Testis (tissue), 3 donors: ENCODE results near the gene SLC28A3. TPM values are rescaled to one million over a fixed set of nuclear protein-coding genes. Genes with fewer than 3 reads are reported as not detected.

ENCODE experiments used
- DNase-seq: peaks from one replicate; pipeline ENCODE4 v3.0.0-alpha.2; 2019
- H3K27ac ChIP-seq, 2 donors: fragments of 200-600 bp; sonication (generic); one replicate each; pipeline ENCODE4 v1.5.1; 2019
- H3K27me3 ChIP-seq: fragments of 200-600 bp; sonication (generic); one replicate; pipeline ENCODE4 v1.5.1; 2019
- H3K36me3 ChIP-seq: fragments of 200-600 bp; sonication (generic); one replicate; pipeline ENCODE4 v1.5.1; 2017; ENCODE audit warnings: low read depth; ENCODE audit errors: missing control alignments
- H3K4me1 ChIP-seq: fragments of 200-600 bp; sonication (generic); one replicate; pipeline ENCODE4 v1.5.1; 2019
- H3K4me3 ChIP-seq, 2 donors: fragments of 200-600 bp; sonication (generic); one replicate each; pipeline ENCODE4 v1.5.1; 2017 to 2019
- H3K9me3 ChIP-seq: fragments of 200-600 bp; sonication (generic); one replicate; pipeline ENCODE4 v1.5.1; 2017
- CTCF ChIP-seq, 3 experiments: fragments of 450-650 bp in 2 of 3; fragments of 200-600 bp in 1 of 3; sonication (generic) in 1 of 3; IDR thresholded peaks; one replicate each; pipeline ENCODE4 v1.5.1; 2016 to 2019; ENCODE audit warnings: antibody characterized with exemption in 3 of 3, mild to moderate bottlenecking in 2 of 3, moderate library complexity in 1 of 3
- POLR2A ChIP-seq: fragments of 450-650 bp; IDR thresholded peaks from one replicate; pipeline ENCODE4 v1.6.1; 2017; ENCODE audit warnings: antibody characterized with exemption, mild to moderate bottlenecking, moderate library complexity
- WGBS, 2 donors: methylation state at CpG; one replicate each; pipeline ENCODE4 v1.1.5; 2018; 5-methylcytosine and 5-hydroxymethylcytosine counted together
- intact Hi-C: fragments of 100-400 bp; cut with DNase I; formaldehyde crosslinking; loops from one replicate; pipeline ENCODE4 v1.15.1; 2023; ENCODE audit warnings: low total_unique reads
- polyA plus RNA-seq: library from polyadenylated mRNA; stranded (reverse); fragments of 350-450 nt; fragmentation: Illumina TruSeq; extraction: RNeasy Lipid Tissue Mini Kit (QIAGEN cat#74804); gene quantifications from one replicate; pipeline ENCODE4 v1.2.3, GENCODE V29; 2014; ENCODE audit warnings: low read depth, low replicate concordance; ENCODE audit not compliant: insufficient read depth
- total RNA-seq, 2 donors: library from RNA; depleted of rRNA; stranded (reverse); fragments of >200 nt; gene quantifications; one replicate each; pipeline ENCODE4 v1.2.3, GENCODE V29; 2016

SLC28A3 gene
- total and polyA plus RNA-seq, 3 donors from 2014 or later: 0.08 to 1.7 (median 0.31) TPM

GRCh38 chr9:84285381-84285780 is 55.2 kb downstream of the SLC28A3 start:
- Histone ChIP-seq H3K4me1 (no peaks in the 10 kb centered on the region), H3K36me3 (no peaks in the 10 kb centered on the region), H3K27me3 (no peaks in the 10 kb centered on the region), H3K9me3 (no peaks in the 10 kb centered on the region), H3K27ac (no peak overlapping the region), H3K4me3 (no peak overlapping the region)
- DNase-seq: no peak
- intact Hi-C loops: no loop called here
- TF ChIP-seq POLR2A (no peak), CTCF (IDR thresholded peaks at IDR 0.05) (no peak)
- 82 to 84% methylated on average over 2 of the region's 2 CpGs for WGBS, 2 donors

DNA sequence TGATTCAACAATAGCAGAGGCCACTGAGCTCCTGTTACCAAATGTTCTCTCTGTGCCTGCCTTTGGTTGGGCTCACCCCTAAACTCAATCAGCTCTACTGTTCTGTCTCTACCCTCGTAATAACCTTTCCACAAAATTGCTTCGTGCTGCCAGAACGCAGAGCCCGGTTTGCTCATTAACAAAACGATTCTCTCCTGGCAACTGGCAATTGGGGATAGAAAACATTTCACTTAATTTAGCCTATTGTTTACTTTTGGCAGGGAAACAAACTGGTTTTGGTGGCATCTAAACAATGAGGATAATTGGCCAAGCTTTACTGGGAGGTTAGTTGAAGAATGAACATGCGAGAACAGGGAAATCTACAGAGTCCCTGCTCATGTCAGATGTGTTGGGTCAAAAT is 56.6 kb downstream of the SLC28A3 start:
- WGBS, 2 donors: 56 to 61% methylated on average over 6 of the region's 6 CpGs
- no peaks in the 10 kb centered on the region for H3K4me1 ChIP-seq
- no peaks in the 10 kb centered on the region for H3K36me3 ChIP-seq
- no peaks in the 10 kb centered on the region for H3K9me3 ChIP-seq
- H3K4me3 ChIP-seq: no peak overlapping the region
- no peaks in the 10 kb centered on the region for H3K27me3 ChIP-seq
- TF ChIP-seq CTCF (IDR thresholded peaks at IDR 0.05): no peak
- no peak for TF ChIP-seq POLR2A
- no peak overlapping the region for H3K27ac ChIP-seq
- intact Hi-C loops: no loop called here
- DNase-seq: no peak

DNA sequence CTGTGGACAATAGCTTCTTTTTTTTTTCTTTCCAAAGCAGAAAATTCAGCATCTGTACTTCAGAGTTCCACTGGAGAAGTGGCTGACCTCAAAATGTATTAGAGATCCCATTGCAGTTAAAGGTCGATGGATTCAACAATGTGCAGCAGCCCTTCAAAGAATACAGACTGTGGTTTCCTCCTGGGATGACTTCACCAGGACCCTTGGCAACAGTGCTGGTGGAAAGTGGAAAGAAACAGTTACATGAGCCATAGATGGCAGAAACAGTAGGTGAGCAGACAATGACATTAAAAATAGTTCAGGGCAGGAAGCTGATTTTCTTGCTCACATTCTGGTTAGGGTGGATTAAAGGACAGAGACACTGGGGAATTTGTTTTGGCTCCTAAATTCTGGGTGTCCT is 62.4 kb downstream of the SLC28A3 start:
- Histone ChIP-seq H3K36me3 (no peaks in the 10 kb centered on the region), H3K4me1 (no peaks in the 10 kb centered on the region), H3K9me3 (no peaks in the 10 kb centered on the region), H3K27ac (no peak overlapping the region), H3K4me3 (no peak overlapping the region), H3K27me3 (no peaks in the 10 kb centered on the region)
- intact Hi-C loops: no loop called here
- TF ChIP-seq CTCF (IDR thresholded peaks at IDR 0.05): no peak
- TF ChIP-seq POLR2A: no peak
- WGBS, 2 donors: 69 to 71% methylated on average over 1 of the region's 1 CpG
- DNase-seq: no peak

GRCh38 chr9:84277646-84278045 is 62.9 kb downstream of the SLC28A3 start:
- Histone ChIP-seq H3K27me3 (no peaks in the 10 kb centered on the region), H3K9me3 (no peaks in the 10 kb centered on the region), H3K36me3 (no peaks in the 10 kb centered on the region), H3K27ac (no peak overlapping the region), H3K4me1 (no peaks in the 10 kb centered on the region), H3K4me3 (no peak overlapping the region)
- intact Hi-C loops: no loop called here
- TF ChIP-seq CTCF (IDR thresholded peaks at IDR 0.05) (no peak), POLR2A (no peak)
- no peak for DNase-seq
- 94 to 98% methylated on average over 3 of the region's 3 CpGs for WGBS, 2 donors

DNA sequence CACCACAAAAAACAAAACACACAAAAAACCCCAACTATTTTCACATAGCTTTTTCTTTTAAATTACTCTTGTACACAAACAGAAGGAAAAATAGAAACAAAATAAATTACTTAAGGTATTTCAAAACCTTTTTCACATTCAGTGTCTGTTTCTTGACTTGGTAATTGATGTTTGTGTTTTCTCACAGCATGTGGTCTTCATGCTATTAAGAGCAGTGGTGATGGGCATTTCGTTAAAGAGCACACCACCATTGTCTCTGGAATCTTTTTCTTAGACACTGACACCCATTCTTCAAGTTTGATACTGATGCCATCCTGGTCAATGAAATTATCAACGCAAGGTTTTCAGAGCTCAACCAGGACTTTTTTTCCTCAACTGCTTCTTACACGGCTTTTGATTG is 63.8 kb downstream of the SLC28A3 start:
- Histone ChIP-seq H3K4me1 (peaks cover 4% of the 10 kb centered on the region), H3K27me3 (no peaks in the 10 kb centered on the region), H3K9me3 (no peaks in the 10 kb centered on the region), H3K4me3 (no peak overlapping the region), H3K27ac (no peak overlapping the region), H3K36me3 (no peaks in the 10 kb centered on the region)
- WGBS, 2 donors: 89 to 92% methylated on average over 3 of the region's 3 CpGs
- TF ChIP-seq POLR2A: no peak
- TF ChIP-seq CTCF (IDR thresholded peaks at IDR 0.05): no peak
- no peak for DNase-seq
- intact Hi-C loops: no loop called here
